HUDEP-2 (cell line): Measurements from ENCODE around the gene KCNJ16.

Experiments
- DNase-seq, 76 experiments: peaks; one replicate each; lab custom pipeline; 2025; ENCODE audit not compliant: unreplicated experiment in 76 of 76; lab: John Stamatoyannopoulos, UW

The KCNJ16 gene

GRCh38 chr17:70067134-70067533, 7.9 kb upstream of the KCNJ16 start:
- DNase-seq, result no peak

GRCh38 chr17:70070305-70071027, 4.6 kb upstream of the KCNJ16 start:
- DNase-seq, result no peak

- no peak for DNase-seq
Observed at GRCh38 chr17:70071127-70071526, 3.9 kb upstream of the KCNJ16 start.

GRCh38 chr17:70071620-70072019, 3.4 kb upstream of the KCNJ16 start:
- DNase-seq, result no peak

GRCh38 chr17:70072546-70073309, 2.3 kb upstream of the KCNJ16 start:
- no peak for DNase-seq

GRCh38 chr17:70073310-70073709, 1.7 kb upstream of the KCNJ16 start:
- DNase-seq, result no peak

- no peak for DNase-seq
Observed at GRCh38 chr17:70073799-70074198, 1.2 kb upstream of the KCNJ16 start.

- no peak for DNase-seq
Observed at GRCh38 chr17:70074236-70074830, 692 bp upstream of the KCNJ16 start.

- no peak for DNase-seq
Observed at GRCh38 chr17:70076189-70076588, 1.2 kb downstream of the KCNJ16 start.

GRCh38 chr17:70076831-70077230, 1.8 kb downstream of the KCNJ16 start:
- DNase-seq, result no peak

- DNase-seq, result no peak
Observed at GRCh38 chr17:70078549-70078948, 3.5 kb downstream of the KCNJ16 start.

GRCh38 chr17:70078994-70079531, 4.0 kb downstream of the KCNJ16 start:
- DNase-seq, result no peak

- no peak for DNase-seq
Observed at GRCh38 chr17:70080541-70081347, 5.7 kb downstream of the KCNJ16 start.

GRCh38 chr17:70081885-70082284, 6.9 kb downstream of the KCNJ16 start:
- no peak for DNase-seq

GRCh38 chr17:70084476-70084875, 9.5 kb downstream of the KCNJ16 start:
- no peak for DNase-seq

- DNase-seq, result no peak
Observed at GRCh38 chr17:70086516-70086915, 11.5 kb downstream of the KCNJ16 start.

GRCh38 chr17:70089513-70090148, 14.6 kb downstream of the KCNJ16 start:
- no peak for DNase-seq

- no peak for DNase-seq
Observed at GRCh38 chr17:70091005-70091568, 16.1 kb downstream of the KCNJ16 start.

- no peak for DNase-seq
Observed at GRCh38 chr17:70091696-70092095, 16.7 kb downstream of the KCNJ16 start.

- DNase-seq, result no peak
Observed at GRCh38 chr17:70093163-70093562, 18.1 kb downstream of the KCNJ16 start.
